GM20431 (cell line): ENCODE measurements around the gene IL23R.

ENCODE experiments used
- in situ Hi-C: fragments of 300-500 bp; cut with MseI, MboI; formaldehyde crosslinking; loops from one replicate; pipeline ENCODE4 v1.15.0; 2020; ENCODE audit warnings: low sequenced_read_pairs; ENCODE audit not compliant: unreplicated experiment

The IL23R gene

GRCh38 chr1:67166196-67166595 lies at the start of gene IL23R:
TSS of gene IL23R (plus strand) at chr1:67166454. CDS start at chr1:67168121, 1,667 bp downstream.
- in situ Hi-C loops, result no loop called here

GRCh38 chr1:67118191-67118590 lies 48.1 kb upstream of the IL23R start:
- in situ Hi-C loops, result no loop called here

GRCh38 chr1:67118646-67119045 lies 47.6 kb upstream of the IL23R start:
- in situ Hi-C loops, result no loop called here

- in situ Hi-C loops, result no loop called here
Observed at GRCh38 chr1:67120855-67121619, 45.2 kb upstream of the IL23R start.

- in situ Hi-C loops, result no loop called here
Observed at GRCh38 chr1:67124455-67124854, 41.8 kb upstream of the IL23R start.

- in situ Hi-C loops, result loop anchor here (25.0 kb wide), 1 partner anchor 364 kb away; the partner anchor contains the start of gene DYNLT5
Observed at GRCh38 chr1:67126111-67126746, 40.0 kb upstream of the IL23R start.

- in situ Hi-C loops, result loop anchor here (25.0 kb wide), 1 partner anchor 365 kb away; the partner anchor contains the start of gene DYNLT5
Observed at GRCh38 chr1:67126974-67127373, 39.3 kb upstream of the IL23R start.

GRCh38 chr1:67130673-67131072 lies 35.6 kb upstream of the IL23R start:
- in situ Hi-C loops, result loop anchor here (25.0 kb wide), 1 partner anchor 368 kb away; the partner anchor contains the start of gene DYNLT5

GRCh38 chr1:67133177-67133576 lies 33.1 kb upstream of the IL23R start:
- in situ Hi-C loops, result loop anchor here (25.0 kb wide), 1 partner anchor 371 kb away; the partner anchor contains the start of gene DYNLT5

GRCh38 chr1:67134695-67135094 lies 31.6 kb upstream of the IL23R start, which contains the start of gene C1orf141:
TSS of gene C1orf141 (minus strand) at chr1:67134970. CDS start at chr1:67127240, 7,730 bp downstream.
- in situ Hi-C loops, result loop anchor here (25.0 kb wide), 1 partner anchor 372 kb away; the partner anchor contains the start of gene DYNLT5

GRCh38 chr1:67135354-67135753 lies 30.9 kb upstream of the IL23R start:
- in situ Hi-C loops, result loop anchor here (25.0 kb wide), 1 partner anchor 373 kb away; the partner anchor contains the start of gene DYNLT5

- in situ Hi-C loops, result loop anchor here (25.0 kb wide), 1 partner anchor 375 kb away; the partner anchor contains the start of gene DYNLT5
Observed at GRCh38 chr1:67137307-67137753, 28.9 kb upstream of the IL23R start.

GRCh38 chr1:67138813-67139499 lies 27.3 kb upstream of the IL23R start:
- in situ Hi-C loops, result loop anchor here (25.0 kb wide), 1 partner anchor 377 kb away; the partner anchor contains the start of gene DYNLT5

- in situ Hi-C loops, result loop anchor here (25.0 kb wide), 1 partner anchor 378 kb away; the partner anchor contains the start of gene DYNLT5
Observed at GRCh38 chr1:67140460-67140859, 25.8 kb upstream of the IL23R start.

GRCh38 chr1:67141832-67142231 lies 24.4 kb upstream of the IL23R start:
- in situ Hi-C loops, result loop anchor here (25.0 kb wide), 1 partner anchor 380 kb away; the partner anchor contains the start of gene DYNLT5

- in situ Hi-C loops, result loop anchor here (25.0 kb wide), 1 partner anchor 381 kb away; the partner anchor contains the start of gene DYNLT5
Observed at GRCh38 chr1:67142931-67143330, 23.3 kb upstream of the IL23R start.

GRCh38 chr1:67143966-67144365 lies 22.3 kb upstream of the IL23R start:
- in situ Hi-C loops, result loop anchor here (25.0 kb wide), 1 partner anchor 382 kb away; the partner anchor contains the start of gene DYNLT5

- in situ Hi-C loops, result loop anchor here (25.0 kb wide), 1 partner anchor 382 kb away; the partner anchor contains the start of gene DYNLT5
Observed at GRCh38 chr1:67144696-67145095, 21.6 kb upstream of the IL23R start.

- in situ Hi-C loops, result loop anchor here (25.0 kb wide), 1 partner anchor 384 kb away; the partner anchor contains the start of gene DYNLT5
Observed at GRCh38 chr1:67146101-67146500, 20.2 kb upstream of the IL23R start.
